Stimulated activated CD8-positive, alpha-beta memory T cell treated with anti-CD3 and anti-CD28 coated beads, Interleukin-12 subunit alpha, Interleukin-12 subunit beta, amount 100 ng/mL, for 24 hours (primary cell): ENCODE measurements around the gene ARHGAP15.

ENCODE experiments used
- DNase-seq: peaks from one replicate; pipeline ENCODE4 v3.0.0-alpha.2; 2020; ENCODE audit errors: extremely low read depth

The ARHGAP15 gene

DNA sequence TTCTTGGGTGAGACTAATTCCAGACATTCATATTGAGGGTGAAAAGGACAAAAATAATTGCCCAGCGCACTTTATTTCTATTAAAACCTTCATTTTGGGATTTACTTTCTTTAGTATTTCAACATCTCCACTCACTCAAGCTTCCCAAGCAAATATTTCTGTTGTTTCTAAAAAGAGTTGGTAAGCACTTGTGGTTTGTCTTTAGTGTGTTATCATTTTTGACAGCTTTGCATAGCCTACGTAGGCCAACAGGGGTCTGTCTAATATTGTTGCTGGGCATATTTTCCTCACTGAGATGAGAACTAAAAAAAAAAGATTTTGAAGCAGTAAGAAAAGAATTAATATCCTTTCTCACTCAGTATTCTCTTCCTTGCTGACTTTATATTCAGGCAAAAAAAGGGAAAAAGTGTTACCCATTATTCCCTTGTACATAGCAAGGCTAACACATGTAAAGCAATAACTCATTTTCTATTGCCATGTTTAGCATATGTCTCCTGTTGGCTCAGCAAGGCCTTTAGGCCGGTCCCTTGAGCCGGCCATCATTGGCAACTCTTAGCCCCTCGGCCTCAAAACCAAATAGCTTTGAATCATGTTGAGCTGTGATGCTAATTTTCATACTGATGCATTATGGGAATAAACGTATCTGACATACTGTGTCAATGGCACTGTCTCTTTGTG lies 494.2 kb downstream of the ARHGAP15 start:
- DNase-seq, result no peak

- DNase-seq, result no peak
Observed at GRCh38 chr2:143623909-143624260, 494.7 kb downstream of the ARHGAP15 start.

DNA sequence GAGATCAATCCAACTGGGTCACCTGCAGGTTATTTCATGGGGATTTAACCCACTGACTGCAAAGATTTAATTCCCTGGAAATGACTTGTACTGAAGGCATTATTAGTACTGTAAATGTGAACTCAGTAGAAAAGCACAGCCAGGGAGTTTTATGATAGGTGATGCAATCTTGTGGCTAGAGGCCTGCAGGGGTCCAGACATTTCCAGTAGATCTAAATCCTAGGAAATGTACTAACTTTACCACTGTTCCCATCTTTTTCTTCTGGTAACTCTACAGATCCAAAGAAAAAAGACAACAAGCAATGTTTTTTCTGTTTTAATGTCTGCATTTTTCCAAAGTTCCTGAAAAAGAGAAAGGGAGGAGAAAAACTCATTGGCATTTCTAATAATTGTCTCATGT lies 500.1 kb downstream of the ARHGAP15 start:
- no peak for DNase-seq

DNA sequence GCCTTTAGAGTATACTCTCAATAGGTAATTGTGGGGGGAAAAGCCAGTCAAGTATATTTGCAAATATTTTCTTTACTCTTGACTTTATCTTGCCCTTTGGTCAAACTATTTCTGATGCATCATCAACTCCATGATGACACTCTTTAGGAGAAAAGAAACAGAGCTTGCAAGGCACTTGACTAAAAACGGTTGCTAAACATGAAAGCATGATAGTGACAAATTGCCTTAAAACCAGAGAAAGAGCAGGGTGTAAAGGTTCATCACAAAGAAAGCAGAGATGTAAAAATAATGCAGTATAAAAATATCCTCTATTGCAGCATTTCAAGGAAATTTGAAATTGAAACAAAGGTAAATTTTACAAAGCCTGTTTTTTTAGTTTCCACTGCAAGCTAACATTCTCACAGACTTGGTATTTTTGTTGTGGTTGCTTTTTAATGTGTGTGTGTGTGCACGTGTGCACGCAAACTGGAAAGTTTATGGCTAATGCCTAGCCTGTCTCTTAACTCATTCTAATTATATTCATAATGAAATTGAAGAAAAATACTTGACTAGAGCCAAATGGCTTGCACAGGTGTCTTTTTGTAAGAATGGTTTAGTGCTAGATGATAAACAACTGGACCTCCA lies 503.6 kb downstream of the ARHGAP15 start:
- no peak for DNase-seq

DNA sequence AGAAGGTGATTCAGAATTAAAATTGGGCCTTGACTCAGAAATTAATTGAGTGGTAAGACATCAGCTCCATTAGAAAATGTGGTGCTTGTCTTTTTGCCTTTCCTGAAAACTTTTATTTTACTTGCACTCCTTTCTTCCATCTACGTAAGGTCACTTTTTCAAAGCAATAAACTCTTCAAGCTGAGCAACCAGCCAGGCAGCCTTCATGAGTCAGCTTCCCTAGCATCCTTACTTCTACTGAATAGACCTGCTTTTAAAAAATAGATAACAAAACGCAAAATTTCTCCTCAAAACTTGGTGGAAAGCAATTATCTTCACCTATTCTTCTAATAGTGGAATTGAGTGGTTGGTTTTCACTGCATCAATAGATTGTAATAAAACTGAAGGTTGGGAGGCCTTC lies 504.2 kb downstream of the ARHGAP15 start:
- no peak for DNase-seq

DNA sequence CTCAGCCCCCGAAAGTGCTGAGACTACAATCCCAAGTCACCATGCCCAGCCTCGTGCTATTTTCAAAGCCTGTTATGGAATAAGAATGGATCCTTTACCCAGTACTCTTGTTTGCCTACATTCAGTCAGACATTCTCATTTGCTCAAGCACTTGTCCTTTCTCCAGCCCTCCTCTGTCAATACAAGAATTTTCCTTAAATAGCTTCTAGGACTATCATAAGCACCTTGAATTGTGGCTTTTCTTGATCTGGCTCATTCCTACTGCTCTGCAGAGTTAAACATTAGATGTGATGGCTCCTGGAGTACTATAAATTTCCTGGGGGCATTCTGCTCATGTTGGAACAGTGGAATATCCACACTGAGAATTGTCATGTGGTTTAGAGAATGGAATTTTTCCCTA lies 506.1 kb downstream of the ARHGAP15 start:
- DNase-seq, result no peak

- DNase-seq, result no peak
Observed at GRCh38 chr2:143635936-143636335, 506.7 kb downstream of the ARHGAP15 start.

- no peak for DNase-seq
Observed at GRCh38 chr2:143640826-143641225, 511.6 kb downstream of the ARHGAP15 start.

GRCh38 chr2:143645921-143646645 lies 516.9 kb downstream of the ARHGAP15 start:
- no peak for DNase-seq

GRCh38 chr2:143649226-143649740 lies 520.1 kb downstream of the ARHGAP15 start:
- no peak for DNase-seq

DNA sequence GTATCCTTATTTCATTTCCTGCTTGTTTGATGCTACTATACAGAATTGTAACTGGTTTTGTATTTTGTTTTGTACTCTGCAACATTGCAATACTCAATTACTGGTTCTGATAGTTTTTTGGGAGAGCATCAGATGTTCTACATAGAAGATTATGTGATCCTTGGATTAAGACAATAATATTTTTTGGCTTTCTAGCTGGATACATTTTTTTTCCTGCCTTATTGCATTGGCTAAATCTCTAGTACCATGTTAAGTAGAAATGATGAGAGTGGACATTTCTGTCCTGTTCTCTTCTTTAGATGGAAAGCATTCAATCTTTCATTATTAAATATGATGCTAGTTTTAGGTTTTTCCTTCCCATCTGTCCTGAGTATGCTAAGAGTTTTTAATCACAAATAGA lies 523.5 kb downstream of the ARHGAP15 start:
- DNase-seq, result no peak

DNA sequence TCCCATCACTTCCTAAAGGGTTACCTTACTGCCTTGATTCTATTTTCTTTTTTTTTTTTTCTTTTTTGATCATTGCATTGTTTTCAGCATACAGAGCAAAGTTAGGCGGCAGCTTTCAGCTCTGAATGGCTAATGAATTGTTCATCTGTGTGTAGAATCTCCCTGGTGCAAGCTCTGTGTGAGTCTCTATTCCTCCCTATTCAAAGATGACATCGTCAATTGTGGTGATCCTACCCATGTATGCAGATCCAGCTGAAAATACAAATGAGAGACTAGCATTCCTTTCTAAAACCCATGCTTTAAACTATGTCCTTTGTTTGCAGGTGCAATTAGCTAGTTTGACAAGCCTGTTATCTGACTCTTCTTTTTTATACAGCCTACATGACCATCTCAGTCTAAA lies 539.0 kb downstream of the ARHGAP15 start:
- DNase-seq, result no peak

GRCh38 chr2:143674051-143674450 lies 544.8 kb downstream of the ARHGAP15 start:
- DNase-seq, result no peak

DNA sequence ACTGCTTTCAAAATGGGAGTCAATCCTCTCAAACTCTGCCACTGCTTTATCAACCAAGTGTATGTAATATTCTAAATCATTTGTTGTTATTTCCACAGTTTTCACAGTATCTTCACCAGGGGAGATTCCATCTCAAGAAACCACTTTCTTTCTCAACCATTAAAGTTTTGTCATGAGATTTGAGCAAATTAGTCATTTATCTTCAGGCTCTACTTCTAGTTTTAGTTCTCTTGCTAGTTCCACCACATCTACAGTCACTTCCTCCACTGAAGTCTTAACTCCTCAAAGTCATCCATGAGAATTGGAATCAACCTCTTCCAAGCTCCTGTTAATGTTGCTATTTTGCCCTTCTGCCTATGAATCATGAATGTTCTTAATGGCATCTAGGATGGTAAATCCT lies 545.8 kb downstream of the ARHGAP15 start:
- no peak for DNase-seq

- no peak for DNase-seq
Observed at GRCh38 chr2:143679617-143680016, 550.4 kb downstream of the ARHGAP15 start.

DNA sequence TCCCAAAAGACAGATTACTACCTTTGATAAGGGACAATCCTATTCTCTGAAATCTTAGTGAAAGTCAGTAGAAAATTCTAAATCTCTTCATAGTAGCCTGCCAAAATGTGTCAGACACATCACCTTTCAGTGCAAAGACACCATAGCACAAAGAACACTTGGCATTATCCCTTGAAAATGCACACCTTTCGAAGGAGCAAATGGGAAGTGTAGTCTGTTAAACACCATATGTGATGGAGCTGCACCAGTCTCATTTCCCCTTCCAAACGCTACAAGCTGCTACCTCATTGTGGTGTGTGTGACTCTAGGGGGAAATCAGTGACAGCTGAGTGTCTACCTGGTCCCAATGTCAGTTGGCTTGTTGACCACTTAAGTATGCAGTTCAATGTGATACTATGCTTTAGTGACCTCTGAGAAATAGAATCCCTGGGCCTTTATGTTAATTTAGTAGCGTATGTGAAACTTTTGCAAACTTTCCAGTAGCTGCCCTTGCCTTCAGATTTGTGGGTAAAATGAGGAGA lies 551.7 kb downstream of the ARHGAP15 start:
- DNase-seq, result no peak

- no peak for DNase-seq
Observed at GRCh38 chr2:143682436-143683055, 553.3 kb downstream of the ARHGAP15 start.

DNA sequence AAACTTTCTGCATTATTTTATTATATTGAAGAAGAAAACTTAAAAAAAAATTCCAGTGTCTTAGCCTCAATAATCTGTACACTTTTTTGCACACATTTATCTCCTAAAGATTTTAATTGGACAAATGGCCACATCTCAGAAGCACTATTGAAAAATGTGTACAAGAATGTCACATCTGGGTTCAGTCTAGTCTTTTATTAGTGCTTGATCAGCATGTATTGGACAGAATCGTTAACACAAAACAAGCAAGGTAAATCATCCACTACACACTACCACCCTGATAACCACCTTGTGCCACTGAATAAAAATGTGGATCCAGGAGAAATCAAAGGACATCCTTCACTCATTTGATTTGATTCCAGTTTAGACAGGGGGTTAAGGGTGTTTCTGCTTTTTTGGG lies 554.8 kb downstream of the ARHGAP15 start:
- DNase-seq, result no peak

- no peak for DNase-seq
Observed at GRCh38 chr2:143684551-143685320, 555.5 kb downstream of the ARHGAP15 start.

DNA sequence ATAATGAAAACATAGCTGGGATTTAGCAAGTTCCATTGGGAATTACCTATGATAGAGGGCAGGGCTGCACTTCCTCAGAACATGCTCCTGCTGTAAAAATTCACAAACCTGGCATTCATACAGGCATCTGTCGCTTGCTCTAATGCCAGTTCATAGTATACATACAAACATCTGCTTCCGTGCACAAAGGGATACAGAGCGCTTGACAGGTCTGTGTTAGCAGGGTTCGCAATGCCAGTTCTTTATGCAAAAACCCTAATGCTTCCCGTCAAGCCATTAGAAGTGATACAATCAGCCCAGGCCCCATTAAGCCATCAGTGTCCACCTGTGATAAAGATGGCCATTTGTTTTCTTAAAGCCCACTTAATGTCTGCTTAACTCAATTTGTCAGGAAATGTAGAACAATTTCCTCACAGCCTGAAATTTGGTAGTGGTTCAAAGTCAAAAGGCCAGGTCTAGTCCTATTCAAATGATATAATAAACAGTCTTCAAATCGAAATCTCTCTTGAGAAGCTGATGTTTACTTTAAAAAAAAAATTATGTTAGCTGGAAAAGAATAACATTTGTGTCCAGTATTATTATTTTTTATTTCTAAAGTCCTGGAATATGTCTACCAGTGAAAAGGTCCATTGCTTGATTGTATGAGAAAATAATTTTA lies 556.3 kb downstream of the ARHGAP15 start:
- DNase-seq, result no peak

DNA sequence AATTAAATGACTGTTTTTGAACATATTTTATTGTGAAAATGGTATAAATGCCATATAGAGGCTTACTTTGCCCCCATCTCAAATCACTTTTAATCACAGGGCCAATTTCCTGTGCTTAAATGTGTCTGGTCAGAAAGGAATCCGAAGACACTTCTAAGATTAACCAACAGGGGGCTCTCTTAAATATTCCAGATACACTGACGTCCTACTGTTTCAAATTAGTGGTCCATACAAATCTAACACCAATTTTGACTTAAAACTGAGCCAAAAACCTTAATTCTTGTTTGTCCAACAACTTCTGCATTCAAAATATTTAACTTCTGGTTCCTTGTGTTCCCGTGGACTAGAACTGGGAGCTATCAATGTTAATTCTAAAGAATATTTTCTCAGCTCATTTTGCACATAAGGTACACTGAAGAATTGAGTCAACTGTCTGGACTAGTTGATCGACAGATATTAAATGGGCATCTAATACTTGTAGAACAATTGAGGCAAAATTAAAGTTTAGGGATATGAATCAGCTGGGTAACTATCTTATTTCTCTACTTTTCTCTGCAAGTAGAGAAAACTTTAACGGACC lies 557.5 kb downstream of the ARHGAP15 start:
- no peak for DNase-seq
